ENCODE measurements around the gene C16orf90.

DNA sequence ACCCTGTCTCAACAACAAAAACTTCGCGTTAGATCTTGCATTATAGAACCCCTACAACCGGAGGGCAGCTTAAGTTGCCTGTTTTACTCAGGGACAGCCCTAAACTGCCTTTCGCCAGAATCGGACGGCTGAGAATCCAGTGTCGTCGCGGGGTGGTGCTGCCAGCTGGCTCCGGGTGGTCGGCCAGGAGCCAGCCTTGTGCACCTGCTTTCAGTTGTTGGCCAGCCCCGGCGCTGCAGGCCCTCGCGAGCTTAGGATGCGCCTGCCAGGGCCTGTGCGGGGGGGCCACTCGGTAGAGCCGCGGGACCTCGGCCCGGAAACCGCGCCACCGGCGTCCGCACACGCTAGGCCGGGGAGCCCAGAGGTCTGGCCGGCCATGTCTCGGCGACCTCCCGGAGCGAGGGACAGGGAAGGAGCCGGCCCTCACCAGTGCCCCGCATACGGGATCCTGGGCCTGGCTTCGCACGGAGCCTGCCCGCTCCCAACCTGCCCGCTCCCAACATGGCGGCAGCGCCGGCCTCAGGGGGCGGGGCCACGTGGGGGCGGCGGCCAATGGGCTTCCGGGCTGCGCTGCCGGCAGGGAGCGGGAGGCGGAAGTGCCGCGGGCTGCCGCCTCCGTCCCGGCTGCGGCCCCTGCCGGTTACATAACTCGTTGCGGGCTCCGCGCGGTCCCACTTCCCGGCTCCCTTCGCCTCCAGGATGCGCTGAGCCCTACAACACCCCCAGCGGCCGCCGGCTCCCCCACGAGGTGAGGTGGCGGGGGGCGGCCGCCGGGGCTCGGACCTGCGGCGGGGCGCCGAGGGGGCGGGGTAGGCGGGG is 37.6 kb downstream of the C16orf90 start:
- TF ChIP-seq, protein P1, sequence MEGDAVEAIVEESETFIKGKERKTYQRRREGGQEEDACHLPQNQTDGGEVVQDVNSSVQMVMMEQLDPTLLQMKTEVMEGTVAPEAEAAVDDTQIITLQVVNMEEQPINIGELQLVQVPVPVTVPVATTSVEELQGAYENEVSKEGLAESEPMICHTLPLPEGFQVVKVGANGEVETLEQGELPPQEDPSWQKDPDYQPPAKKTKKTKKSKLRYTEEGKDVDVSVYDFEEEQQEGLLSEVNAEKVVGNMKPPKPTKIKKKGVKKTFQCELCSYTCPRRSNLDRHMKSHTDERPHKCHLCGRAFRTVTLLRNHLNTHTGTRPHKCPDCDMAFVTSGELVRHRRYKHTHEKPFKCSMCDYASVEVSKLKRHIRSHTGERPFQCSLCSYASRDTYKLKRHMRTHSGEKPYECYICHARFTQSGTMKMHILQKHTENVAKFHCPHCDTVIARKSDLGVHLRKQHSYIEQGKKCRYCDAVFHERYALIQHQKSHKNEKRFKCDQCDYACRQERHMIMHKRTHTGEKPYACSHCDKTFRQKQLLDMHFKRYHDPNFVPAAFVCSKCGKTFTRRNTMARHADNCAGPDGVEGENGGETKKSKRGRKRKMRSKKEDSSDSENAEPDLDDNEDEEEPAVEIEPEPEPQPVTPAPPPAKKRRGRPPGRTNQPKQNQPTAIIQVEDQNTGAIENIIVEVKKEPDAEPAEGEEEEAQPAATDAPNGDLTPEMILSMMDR (IDR thresholded peaks at IDR 0.05), result peak; percentile 55 to 85 (median 80)
- peak in 3 of 4 donors; percentile 47 to 83 (median 71) for TF ChIP-seq POLR2A (IDR thresholded peaks at IDR 0.05)
- TF ChIP-seq EP300 (IDR thresholded peaks at IDR 0.05), result no peak
- TF ChIP-seq POLR2AphosphoS5 (IDR thresholded peaks at IDR 0.05), result peak; percentile 61 to 65

Measured in upper lobe of left lung (tissue), 4 donors.